ENCODE results near the gene ITIH1. TPM values are rescaled to one million over a fixed set of nuclear protein-coding genes. Genes with fewer than 3 reads are reported as not detected.

Gene ITIH1
- total and polyA plus RNA-seq, 2 donors (not counting 3 experiments of a cell fraction or from before 2014, with no cell fraction given): not detected

GRCh38 chr3:52791366-52791765 is 14.0 kb downstream of the ITIH1 start:
- Histone ChIP-seq H4K20me1 (replicated peaks; ENCODE audit: control insufficient read depth, extremely low read depth, insufficient read depth, low read length) (no peaks in the 10 kb centered on the region), H3K27ac (ENCODE audit: insufficient read depth, low read depth, low read length) (no peak overlapping the region), H3K9me1 (replicated peaks; ENCODE audit: control insufficient read depth, extremely low read depth, insufficient read depth, low read length) (no peaks in the 10 kb centered on the region), H3K79me2 (ENCODE audit: control insufficient read depth, insufficient read depth, low read length) (no peaks in the 10 kb centered on the region), H2AFZ (ENCODE audit: low read depth, low read length) (no peak overlapping the region), H3K4me2 (ENCODE audit: insufficient read depth, low read length) (no peak overlapping the region), H3K4me3 (replicated peaks in 1 of 3; ENCODE audit: insufficient read depth in 1 of 3, low read depth in 1 of 3, low read length in 3 of 3) (no peak overlapping the region), H3K9ac (replicated peaks; ENCODE audit: extremely low read depth, insufficient read depth, low read length) (no peak overlapping the region), H3K27me3 (ENCODE audit: control insufficient read depth in 2 of 2, insufficient read depth in 2 of 2, low read length in 2 of 2) (no peaks in the 10 kb centered on the region), H3K36me3 (ENCODE audit: control insufficient read depth in 2 of 2, extremely low read depth in 1 of 2, insufficient read depth in 2 of 2, low read length in 2 of 2) (no peaks in the 10 kb centered on the region), H3K9me3 (replicated peaks; ENCODE audit: control insufficient read depth, insufficient read depth, low read length) (no peaks in the 10 kb centered on the region), H3K4me1 (ENCODE audit: control insufficient read depth, extremely low read depth, insufficient read depth, low read length) (no peaks in the 10 kb centered on the region)
- DNase-seq (ENCODE audit: low read depth, low spot score) (no peak), FAIRE-seq (no peak)
- ChIA-PET CTCF (interaction anchor here (0.9 to 1.6 kb wide), 2 partner anchors 8 to 88 kb away, joined by 3 to 4 read pairs; no protein-coding TSS in a partner anchor), POLR2A (no interaction called here)
- intact Hi-C loops (cut with micrococcal nuclease) (no loop called here), dilution Hi-C loops (cut with MboI; ENCODE audit: extremely low pct_ligation_motif_present, low sequenced_read_pairs) (no loop called here)
- no TSS peak for BruUV-seq (replicated peaks)
- TF ChIP-seq MYC (IDR thresholded peaks at IDR 0.05; ENCODE audit: low read depth, low read length): no peak
- TF ChIP-seq EZH2 (IDR thresholded peaks at IDR 0.05; ENCODE audit: borderline replicate concordance, low read depth, low read length, severe bottlenecking): no peak
- TF ChIP-seq POLR2A (IDR thresholded peaks at IDR 0.05; ENCODE audit: low read depth, low read length): no peak
- TF ChIP-seq MAX (IDR thresholded peaks at IDR 0.05; ENCODE audit: insufficient read depth, insufficient read length): no peak
- TF ChIP-seq CTCF (IDR thresholded peaks at IDR 0.05; ENCODE audit: extremely low read depth in 1 of 2, insufficient read depth in 1 of 2, low read depth in 1 of 2, low read length in 2 of 2): no peak
- no peak for TF ChIP-seq POLR2AphosphoS5 (IDR thresholded peaks at IDR 0.05; ENCODE audit: insufficient read depth, low read depth, low read length)
- TF ChIP-seq FOS (IDR thresholded peaks at IDR 0.05; ENCODE audit: borderline replicate concordance, insufficient read depth, low read length): no peak
- no peak for TF ChIP-seq GATA2 (IDR thresholded peaks at IDR 0.05; ENCODE audit: insufficient read depth, insufficient read length, low read depth, low read length)
- TF ChIP-seq JUN (IDR thresholded peaks at IDR 0.05; ENCODE audit: borderline replicate concordance, insufficient read depth, insufficient read length, low read depth): no peak

All from endothelial cell of umbilical vein (primary cell).